Mammary epithelial cell (primary cell): ENCODE measurements around the gene ABCA9.

Experiments
- CTCF ChIP-seq, 2 donors: IDR thresholded peaks in 1 of 2; conservative IDR thresholded peaks in 1 of 2; 2 replicates each; pipeline ENCODE4 v1.5.1; 2011 to 2012; ENCODE audit warnings: inconsistent platforms in 2 of 2, low read length in 2 of 2, mild to moderate bottlenecking in 2 of 2, control low read depth in 1 of 2, low read depth in 1 of 2; ENCODE audit not compliant: insufficient read depth in 1 of 2; ENCODE audit errors: extremely low read depth in 1 of 2
- EZH2 ChIP-seq: IDR thresholded peaks from 2 replicates; pipeline ENCODE4 v1.6.1; 2012; ENCODE audit warnings: low read length, inconsistent platforms, borderline replicate concordance

DNA sequence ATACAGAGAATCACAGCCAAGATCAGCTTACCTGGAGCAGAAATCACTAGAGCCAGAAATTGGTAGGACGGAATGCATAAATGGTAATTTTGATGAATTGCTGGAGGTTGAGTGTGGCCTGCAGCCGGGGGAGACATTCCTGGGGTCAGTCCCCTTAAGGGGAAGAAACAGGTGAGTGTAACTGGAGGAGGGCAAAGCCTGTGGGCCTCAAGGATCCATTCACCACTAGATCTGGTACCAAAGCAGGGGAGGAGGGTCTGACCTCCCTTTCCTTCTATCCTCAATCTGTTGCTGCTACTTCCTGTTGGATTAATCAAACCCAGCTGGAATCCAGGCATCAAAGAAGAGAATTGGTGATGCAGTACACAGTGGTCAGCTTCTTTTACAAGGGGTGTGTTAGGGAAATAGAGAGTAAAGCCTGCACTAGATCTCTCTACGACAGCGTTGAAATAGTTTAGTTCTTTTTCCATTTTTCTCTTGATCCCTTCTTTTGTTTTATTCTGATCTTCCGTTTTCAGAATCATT is 8.6 kb upstream of the ABCA9 start:
- TF ChIP-seq CTCF (conservative IDR thresholded peaks at IDR 0.05 in 1 of 2, IDR thresholded peaks at IDR 0.05 in 1 of 2; ENCODE audit: extremely low read depth in 1 of 2, insufficient read depth in 1 of 2, low read depth in 1 of 2, low read length in 2 of 2) (no peak), EZH2 (no peak)
